IPS DF 19.7 (cell line): ENCODE results near the gene VPS26C.
"Not testable (repeated sequence)": the region's sequence is repeated elsewhere in the genome, so short reads cannot be mapped to it uniquely, and the experiment has no call there.

Experiments
- DNase-seq: peaks from one replicate; pipeline ENCODE4 v3.0.0-alpha.2; 2013; ENCODE audit warnings: low read depth, low spot score

VPS26C gene

DNA sequence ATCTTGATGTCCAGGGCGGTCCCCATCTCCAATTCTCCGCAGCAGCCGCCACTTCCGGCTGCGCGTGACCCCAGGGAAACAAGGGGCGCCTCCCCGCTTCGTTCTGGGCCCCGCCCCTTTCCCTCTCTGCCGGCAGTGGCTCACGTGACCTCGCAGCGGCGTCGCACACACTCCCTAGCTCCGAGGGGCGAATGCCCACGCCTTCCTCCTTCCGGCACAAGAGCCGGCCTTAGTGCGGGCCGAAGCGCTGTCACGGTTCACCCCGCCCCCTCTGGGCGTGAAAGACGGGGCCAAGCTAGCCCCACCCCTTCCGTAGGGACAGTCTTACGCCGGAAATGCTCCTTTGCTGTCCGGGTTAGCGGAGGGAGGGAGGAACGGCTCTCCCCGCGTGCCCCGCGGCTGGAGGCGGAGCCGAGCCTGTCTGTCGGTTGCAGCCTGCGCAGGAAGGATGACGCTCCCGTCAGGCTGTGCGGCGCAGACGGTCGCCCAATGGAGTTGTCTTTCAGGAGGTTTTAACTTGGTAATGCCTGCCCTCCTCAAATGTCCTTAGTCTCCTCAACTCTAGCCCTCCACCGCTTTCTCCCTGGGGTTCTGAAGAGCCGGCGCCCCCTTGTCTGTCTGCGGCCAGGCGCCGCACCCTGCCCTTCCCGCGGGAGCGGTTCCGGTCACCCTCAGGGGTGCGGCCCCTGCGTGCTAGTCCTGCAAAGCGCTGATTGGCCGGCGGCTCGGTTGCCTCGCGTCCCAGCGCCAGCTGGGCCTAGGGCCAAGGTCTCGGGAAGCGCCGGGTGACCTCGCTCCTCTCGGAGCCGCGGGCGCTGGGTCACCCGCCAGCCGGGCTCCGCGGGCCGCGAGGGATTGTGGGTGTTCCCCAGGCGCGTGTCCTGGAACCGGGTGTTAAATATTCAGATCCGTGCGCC, at the start of gene VPS26C:
Gene VPS26C, minus strand, starts transcription at position 66 of the 917 bp plus-strand sequence. Its CDS starts 40 bp downstream, at position 26.
- DNase-seq = peak; percentile 94

- DNase-seq = not testable (repeated sequence)
These were observed 48.9 kb upstream of the VPS26C start for GRCh38 chr21:37316072-37316471.

DNA sequence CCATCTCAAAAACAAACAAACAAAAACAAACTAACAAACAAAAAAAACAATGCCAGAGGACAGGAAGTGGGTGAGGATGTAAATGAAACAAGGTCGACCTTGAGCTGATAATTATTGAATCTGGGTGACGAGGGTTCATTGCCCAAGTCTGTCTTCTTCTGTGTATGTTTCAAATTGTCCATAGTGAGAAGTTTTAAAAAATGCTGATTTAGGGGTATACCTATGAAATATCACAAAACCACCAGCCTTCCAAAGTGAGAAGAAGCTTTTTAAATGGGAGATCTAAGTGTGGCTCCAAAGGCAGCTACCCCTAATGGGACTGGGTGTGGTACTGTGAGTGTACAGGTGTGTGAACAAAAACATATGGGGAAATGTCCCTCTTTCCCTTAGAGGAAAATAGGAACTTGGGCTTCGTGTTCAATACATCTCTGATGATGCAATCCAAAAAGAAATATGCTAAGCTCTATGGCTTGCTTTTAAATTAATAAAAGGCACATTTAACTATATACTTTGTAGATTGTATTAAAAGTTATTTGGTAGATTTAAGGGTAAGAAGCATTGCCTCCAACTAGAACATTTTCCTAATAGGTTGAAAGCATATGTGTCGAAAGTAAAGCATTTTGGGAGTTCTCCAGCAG, 33.1 kb upstream of the VPS26C start:
- no peak for DNase-seq

DNA sequence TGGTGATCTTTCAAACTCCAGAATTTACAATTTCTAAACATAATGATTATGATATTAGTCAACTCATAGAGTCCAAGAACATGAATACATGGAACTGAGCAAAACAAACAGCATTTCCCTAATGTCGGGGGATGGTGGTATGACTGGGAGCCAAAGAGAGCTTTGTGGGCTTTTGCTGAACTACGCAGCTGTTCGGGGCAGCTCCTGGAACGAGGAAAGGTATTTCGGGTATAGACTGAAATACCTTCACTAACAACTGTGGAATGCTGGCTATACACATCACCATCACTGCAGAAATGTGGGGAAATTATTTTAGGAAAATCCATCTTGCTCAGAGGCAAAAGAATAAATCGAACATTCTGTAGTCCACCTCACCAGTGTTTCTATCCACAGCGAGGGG, 30.2 kb upstream of the VPS26C start:
- DNase-seq = no peak

DNA sequence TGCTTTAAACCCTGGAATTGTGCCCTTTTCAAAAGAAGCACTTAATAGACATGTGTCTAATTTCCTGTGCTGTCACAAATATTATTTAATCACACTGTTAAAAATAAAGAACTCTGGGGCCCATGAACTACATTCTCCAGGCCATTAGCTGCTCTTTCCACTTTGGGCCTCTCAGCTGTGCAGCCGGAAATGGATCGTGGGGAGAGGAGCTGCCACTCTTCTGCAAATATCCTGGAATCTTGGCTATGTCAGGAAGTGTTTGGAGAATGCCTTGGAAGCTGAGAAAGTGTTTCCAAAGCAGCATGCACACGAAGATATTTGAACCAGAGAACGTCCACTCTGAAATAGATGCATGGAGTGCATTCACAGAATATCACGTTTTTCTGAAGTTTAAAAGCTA, 27.5 kb upstream of the VPS26C start:
- DNase-seq = no peak

GRCh38 chr21:37292941-37293340, 25.8 kb upstream of the VPS26C start:
- DNase-seq = no peak

GRCh38 chr21:37292041-37292440, 24.9 kb upstream of the VPS26C start:
- DNase-seq = no peak

- not testable (repeated sequence) for DNase-seq
These were observed 16.1 kb upstream of the VPS26C start for GRCh38 chr21:37283191-37283710.

- DNase-seq = not testable (repeated sequence)
These were observed 15.5 kb upstream of the VPS26C start for GRCh38 chr21:37282602-37283001.

DNA sequence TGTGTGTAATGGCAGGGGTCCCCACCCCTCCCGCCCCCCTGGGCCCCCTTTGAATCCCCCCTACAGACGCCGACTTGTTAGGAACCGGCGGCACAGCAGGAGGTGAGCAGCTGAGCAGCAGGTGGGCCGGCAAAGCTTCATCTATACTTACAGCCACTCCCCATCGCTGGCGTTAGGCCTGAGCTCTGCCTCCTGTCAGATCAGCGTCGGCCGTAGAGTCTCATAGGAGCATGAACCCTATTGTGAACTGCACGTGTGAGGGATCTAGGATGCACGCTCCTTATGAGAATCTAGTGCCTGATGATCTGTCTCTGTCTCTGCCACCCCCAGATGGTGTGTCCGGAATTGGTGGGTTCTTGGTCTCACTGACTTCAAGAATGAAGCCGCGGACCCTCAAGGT, 14.9 kb upstream of the VPS26C start:
- no peak for DNase-seq

DNA sequence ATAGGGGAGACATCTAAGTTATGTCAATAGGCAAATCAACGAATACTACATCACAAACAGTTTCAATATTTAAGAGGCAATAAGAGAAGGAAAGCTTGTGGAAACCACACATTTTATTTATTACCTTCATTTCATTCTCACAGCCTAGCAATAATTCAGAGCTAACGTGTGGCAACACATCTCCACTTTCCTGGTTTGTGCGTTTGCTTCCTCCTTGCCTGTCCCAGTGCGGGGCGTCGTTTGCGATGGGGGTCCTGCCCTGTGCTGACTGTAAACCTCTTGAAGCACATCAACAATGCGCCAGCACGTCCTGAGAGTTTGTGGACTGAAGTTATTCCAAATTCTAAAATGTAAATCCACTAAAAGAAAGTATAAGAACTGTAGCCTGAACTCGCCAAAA, 14.4 kb upstream of the VPS26C start:
- no peak for DNase-seq

- not testable (repeated sequence) for DNase-seq
These were observed 12.1 kb upstream of the VPS26C start for GRCh38 chr21:37279271-37279670.

DNA sequence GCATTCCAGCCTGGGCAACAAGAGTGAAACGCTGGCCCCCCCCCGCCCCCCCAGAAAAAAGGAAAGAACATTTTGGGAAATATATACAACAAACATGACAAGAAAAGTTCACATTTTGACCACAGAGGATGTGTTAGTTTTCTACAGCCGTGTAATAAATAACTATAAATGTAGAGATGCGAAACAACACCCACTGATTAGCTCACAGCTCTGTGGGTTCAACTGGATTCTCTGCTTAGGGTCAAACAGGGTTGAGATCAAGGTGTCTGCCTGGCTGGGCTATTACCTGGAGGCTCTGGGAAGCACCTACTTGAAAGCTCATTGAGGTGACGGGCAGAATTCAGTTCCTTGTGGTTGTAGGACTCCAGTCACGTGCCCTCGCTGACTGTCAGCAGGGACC, 11.1 kb upstream of the VPS26C start:
- DNase-seq = no peak

- no peak for DNase-seq
These were observed 9.2 kb upstream of the VPS26C start for GRCh38 chr21:37276377-37276776.

DNA sequence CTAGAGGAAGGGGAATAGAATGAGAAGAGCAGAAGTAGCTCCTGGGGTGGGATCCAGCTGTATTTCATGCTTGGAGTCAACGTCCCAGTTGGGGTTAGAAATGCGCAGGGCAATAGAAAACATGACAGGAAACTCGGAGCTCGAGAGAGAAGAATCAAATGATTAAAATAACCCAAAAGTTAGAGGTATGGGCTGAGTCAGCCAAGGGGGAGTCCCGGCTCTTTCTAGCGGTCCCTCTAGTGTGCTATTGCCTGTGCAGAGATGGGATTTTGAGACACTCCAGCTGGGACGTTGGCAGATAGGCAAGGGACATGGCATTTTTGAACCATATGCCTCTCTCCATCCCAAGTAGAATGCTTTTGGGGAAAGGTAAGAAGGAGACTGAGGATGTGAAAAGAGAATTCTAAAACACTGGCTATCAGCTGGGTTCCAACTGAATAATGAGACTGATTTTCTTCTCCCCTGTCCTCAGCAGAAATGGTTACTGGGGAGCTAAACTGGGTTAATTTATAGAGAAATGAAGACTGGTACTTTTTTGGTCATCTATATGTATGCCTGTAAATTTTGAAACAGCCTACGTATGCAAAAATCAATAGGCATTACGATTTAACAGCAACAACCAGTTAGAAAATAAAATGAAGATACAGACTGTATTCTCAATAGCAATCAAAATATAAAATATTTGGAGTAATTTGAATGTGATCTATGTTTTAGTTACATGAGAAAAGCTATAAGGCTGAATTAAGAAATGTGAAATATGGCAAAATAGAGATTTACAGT, 7.0 kb upstream of the VPS26C start:
- DNase-seq = no peak

DNA sequence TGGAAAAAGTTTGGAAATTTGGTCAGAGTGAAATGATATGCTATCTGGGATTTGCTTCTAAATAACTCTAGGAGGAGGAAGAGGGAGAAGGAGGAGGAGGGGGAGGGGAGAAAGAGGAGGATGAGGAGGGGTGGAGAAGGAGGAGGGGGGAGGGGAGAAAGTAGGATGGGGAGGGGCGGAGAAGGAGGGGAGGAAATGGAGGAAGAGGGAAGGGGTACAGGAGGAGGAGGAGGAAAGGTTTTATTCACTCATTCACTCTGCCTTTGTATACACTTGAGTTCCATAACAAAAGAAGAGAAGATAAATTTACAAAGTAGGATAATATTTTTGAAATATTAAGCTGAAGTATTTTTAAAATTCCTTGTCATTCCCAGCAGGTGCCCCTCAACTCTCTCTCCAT, 6.3 kb upstream of the VPS26C start:
- DNase-seq = no peak

DNA sequence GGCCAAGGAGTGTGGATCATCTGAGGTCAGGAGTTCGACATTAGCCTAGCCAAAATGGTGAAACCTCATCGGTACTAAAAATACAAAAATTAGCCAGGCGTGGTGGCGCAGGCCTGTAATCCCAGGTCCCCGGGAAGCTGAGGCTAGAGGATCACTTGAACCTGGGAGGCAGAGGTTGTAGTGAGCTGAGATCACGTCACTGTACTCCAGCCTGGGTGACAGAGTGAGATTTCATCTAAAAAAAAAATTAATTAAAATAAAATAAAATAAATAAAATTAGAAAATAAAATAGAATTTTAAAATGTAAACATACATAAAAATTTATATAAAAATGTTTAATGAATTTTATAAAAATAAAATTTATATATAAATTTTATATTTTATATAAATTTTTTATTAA, 5.8 kb upstream of the VPS26C start:
- DNase-seq = no peak

DNA sequence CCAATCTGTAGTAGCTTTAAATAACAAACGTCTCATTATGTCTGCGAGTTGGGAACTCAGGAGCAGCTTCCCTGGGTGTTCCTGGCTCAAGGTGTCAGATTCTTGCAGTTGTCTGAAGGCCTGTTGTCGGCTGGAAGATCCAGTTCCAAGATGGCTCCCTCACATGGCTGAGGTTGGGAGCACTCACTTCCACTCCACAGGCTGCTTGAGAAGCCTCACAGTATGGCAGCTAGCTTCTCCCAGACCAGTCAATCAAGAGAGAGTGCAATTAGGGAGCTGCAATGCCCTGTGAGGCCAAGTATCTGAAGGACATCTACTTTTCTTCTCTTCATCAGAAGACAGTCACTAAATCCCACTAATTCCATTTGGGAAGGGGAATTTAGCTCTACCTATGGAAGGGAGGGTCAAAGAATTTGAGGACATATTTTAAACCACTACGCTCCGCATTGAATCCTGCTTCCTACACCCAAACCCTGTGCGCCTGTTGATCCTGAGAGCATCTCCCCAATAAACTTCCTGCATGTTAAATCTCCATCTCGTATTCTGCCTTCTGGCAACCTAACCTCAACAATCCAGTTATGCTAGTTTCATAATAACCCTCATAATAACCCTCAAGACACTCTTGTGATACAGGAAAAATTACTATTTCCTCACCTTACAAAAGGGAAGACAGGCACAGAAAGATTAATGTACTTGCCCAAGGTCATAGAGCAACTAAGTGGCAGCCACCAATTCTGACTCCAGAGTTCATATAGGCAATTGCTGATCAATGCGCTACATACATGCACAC, 3.6 kb upstream of the VPS26C start:
- no peak for DNase-seq

DNA sequence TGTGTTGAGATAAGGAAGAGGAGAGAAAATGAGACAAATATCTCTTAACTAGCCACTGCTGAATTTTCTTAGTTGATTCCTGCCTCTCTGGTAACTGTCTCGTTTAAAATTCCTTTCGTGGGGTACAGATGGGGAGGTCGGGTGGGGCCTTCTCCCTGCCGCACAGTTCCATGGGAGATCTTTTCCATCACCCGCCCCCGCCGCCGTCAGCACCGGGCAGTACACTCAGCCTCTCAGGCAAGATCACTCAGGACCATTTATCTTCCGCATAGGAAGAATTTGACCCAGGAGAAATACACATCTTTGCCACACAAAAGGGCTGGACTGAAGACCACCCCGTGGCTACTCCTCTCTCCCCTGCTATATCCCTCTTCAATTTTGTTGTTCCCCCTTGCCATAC, 2.3 kb upstream of the VPS26C start:
- no peak for DNase-seq

DNA sequence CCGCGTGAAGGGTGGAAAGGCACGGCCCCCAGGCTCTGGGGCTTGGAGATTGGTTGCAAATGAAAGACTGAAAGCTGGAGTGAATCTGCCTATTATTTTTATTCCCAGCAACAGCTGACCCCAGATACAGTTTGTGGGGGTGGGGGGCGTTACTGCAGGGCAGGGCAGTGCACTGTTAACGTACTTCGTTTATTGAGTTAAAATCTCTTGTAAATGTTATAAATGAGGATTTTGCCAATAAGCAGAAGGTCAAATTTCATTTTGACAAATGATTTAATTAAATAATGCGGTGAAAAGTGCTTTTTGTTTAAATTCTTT, 1.0 kb upstream of the VPS26C start:
- DNase-seq = no peak

GRCh38 chr21:37266515-37267221, 466 bp downstream of the VPS26C start:
- no peak for DNase-seq
